GM06990 (cell line): ENCODE measurements around the gene IREB2.

Experiments used
- DNase-seq: peaks from one replicate; pipeline ENCODE4 v3.0.0-alpha.2; 2011; ENCODE audit not compliant: insufficient read length; ENCODE audit errors: extremely low read depth
- H3K27me3 ChIP-seq: replicated peaks from 2 replicates; pipeline ENCODE4 v1.6.0; 2011; ENCODE audit warnings: low read length; ENCODE audit not compliant: control insufficient read depth, insufficient read depth
- H3K36me3 ChIP-seq: 2 replicates; pipeline ENCODE4 v1.5.1; 2011; ENCODE audit warnings: low read length; ENCODE audit not compliant: control insufficient read depth, insufficient read depth
- H3K4me3 ChIP-seq: replicated peaks from 2 replicates; pipeline ENCODE4 v1.5.1; 2011; ENCODE audit warnings: low read depth, mild to moderate bottlenecking, control low read depth, low read length
- TF ChIP-seq, protein P1 (sequence below): IDR thresholded peaks from 2 replicates; pipeline ENCODE4 v1.5.1; 2011; ENCODE audit warnings: low read length, control low read depth, mild to moderate bottlenecking, inconsistent platforms; ENCODE audit not compliant: insufficient read depth, poor library complexity, severe bottlenecking

Gene IREB2

DNA sequence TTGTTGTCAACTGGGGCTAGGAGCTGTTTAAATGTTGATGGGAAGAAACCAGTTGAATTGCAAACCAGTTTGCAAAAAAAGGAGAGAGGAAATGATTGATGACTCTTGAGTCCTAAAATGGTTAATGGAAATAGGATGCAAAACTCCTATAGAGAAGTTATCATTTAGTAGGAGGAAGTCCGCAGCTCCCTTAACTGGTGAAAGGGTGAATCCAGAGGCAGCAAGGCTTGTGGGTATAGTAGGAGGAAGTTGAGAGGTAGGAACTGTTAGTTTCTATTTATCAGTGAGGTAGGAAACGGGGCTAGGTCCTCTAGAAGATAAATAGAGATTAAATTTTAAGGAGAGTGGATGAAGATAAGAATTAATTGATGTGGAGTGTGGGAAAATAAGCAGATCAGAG is 15.4 kb downstream of the IREB2 start:
- no peak overlapping the region for H3K4me3 ChIP-seq
- DNase-seq, result no peak

DNA sequence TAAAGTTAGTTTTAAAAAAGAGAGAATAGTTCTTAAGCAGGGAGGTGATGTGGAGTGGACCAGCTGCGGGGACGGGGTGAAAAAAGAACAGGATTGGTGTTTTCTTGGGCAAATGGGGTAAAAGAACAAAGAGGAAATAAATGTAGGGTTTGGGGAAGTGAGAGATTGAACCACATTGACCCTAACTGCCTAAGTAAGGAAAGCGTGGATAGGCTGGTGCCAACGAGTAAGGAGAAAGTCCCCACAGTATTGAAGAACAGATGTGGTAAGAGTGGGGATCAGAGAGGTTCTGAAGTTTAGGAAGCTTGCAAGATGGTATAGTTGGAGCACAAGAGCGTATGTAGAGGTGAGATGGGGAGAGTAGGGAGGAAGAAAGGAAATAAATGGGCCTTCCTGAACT is 17.0 kb downstream of the IREB2 start:
- TF ChIP-seq, protein P1, sequence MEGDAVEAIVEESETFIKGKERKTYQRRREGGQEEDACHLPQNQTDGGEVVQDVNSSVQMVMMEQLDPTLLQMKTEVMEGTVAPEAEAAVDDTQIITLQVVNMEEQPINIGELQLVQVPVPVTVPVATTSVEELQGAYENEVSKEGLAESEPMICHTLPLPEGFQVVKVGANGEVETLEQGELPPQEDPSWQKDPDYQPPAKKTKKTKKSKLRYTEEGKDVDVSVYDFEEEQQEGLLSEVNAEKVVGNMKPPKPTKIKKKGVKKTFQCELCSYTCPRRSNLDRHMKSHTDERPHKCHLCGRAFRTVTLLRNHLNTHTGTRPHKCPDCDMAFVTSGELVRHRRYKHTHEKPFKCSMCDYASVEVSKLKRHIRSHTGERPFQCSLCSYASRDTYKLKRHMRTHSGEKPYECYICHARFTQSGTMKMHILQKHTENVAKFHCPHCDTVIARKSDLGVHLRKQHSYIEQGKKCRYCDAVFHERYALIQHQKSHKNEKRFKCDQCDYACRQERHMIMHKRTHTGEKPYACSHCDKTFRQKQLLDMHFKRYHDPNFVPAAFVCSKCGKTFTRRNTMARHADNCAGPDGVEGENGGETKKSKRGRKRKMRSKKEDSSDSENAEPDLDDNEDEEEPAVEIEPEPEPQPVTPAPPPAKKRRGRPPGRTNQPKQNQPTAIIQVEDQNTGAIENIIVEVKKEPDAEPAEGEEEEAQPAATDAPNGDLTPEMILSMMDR, result no peak
- Histone ChIP-seq H3K36me3 (peaks cover 3% of the 10 kb centered on the region; the same call in 1 of the 2 replicates), H3K4me3 (no peak overlapping the region), H3K27me3 (no peaks in the 10 kb centered on the region)
- peak; percentile 12 for DNase-seq

More for the DNA sequence above, 15.4 kb downstream of the IREB2 start:
- H3K36me3 ChIP-seq, result peaks cover 3% of the 10 kb centered on the region; the same call in 1 of the 2 replicates
- TF ChIP-seq, protein P1, result no peak
- H3K27me3 ChIP-seq, result no peaks in the 10 kb centered on the region

DNA sequence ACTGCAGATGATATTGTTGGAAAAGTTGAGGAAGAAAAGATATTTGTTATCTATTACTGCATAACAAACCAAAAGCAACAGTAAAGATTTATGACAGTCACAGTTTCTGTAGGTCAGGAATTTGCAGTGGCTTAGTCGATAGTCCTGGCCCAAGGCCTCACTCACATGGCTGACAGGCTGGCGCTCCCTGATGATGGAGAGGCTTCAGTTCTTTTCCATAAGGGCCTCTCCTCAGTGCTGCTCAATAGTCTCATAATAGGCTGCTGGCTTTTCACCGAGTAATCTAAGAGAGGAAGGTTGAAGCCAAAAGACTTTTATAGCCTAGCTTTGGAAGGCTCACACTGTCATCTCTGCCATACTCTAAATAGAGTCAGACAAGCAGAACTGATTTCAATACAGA is 17.7 kb downstream of the IREB2 start:
- DNase-seq, result no peak
- peaks cover 3% of the 10 kb centered on the region; the same call in 1 of the 2 replicates for H3K36me3 ChIP-seq
- no peaks in the 10 kb centered on the region for H3K27me3 ChIP-seq
- TF ChIP-seq, protein P1, result no peak
- H3K4me3 ChIP-seq, result no peak overlapping the region

DNA sequence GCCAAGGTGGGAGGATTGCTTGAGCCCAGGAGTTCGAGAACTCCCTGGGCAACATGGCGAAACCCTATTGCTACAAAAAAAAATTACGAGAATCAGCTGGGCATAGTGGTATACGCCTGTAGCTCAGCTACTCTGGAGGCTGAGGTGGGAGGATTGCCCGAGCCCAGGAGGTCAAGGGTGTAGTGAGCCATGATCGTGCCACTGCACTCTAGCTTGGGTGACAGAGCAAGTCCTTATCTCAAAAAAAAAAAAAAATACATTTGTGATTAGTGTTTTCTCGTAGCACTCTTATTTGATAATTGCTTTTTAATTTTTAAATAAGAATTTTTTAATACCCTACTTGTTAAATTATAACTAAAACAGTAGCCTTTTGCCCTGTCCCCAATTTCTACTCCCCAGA is 18.4 kb downstream of the IREB2 start:
- no peak for DNase-seq
- TF ChIP-seq, protein P1, result no peak
- Histone ChIP-seq H3K36me3 (peaks cover 3% of the 10 kb centered on the region; the same call in 1 of the 2 replicates), H3K27me3 (no peaks in the 10 kb centered on the region), H3K4me3 (no peak overlapping the region)

DNA sequence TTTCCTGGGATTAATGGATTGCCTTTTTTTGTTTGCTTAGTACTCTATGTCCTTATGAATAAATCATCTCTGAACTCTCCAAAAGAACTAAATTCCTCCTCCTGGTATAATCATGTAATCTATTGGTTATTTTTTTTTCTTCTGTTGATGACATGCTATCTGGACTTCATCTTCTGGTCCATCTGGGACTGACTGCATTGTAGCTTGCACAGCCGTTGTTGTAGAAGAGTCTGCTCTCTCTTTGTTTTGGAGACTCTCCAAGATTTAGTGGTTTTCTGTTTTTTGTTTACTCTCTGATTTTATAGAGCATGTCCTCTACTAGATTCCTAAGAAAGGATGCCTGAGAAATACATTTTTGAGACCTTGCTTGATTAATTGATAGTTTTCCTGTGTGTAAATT is 19.1 kb downstream of the IREB2 start:
- H3K36me3 ChIP-seq, result peaks cover 3% of the 10 kb centered on the region; the same call in 1 of the 2 replicates
- no peaks in the 10 kb centered on the region for H3K27me3 ChIP-seq
- no peak for DNase-seq
- no peak overlapping the region for H3K4me3 ChIP-seq
- TF ChIP-seq, protein P1, result no peak

DNA sequence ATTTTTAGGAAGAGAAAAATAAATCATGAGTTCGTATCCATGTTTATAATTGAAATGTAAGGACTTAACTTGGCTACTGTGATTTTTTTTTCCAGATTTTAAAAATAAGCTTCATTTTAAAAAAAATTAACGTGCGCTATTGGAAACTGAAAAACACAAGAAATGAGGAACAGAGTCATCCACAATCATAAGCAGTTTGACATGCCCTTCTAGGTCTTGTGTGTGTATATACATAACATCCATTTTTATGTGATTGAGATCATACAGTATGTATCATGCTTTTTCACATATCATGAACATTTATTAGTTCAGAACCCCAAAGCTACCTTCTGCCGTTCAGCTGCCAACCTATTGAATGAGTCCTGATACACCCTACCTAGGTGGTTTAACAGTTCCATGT is 22.7 kb downstream of the IREB2 start:
- Histone ChIP-seq H3K36me3 (peaks cover 12% of the 10 kb centered on the region), H3K4me3 (no peak overlapping the region), H3K27me3 (no peaks in the 10 kb centered on the region)
- no peak for DNase-seq
- TF ChIP-seq, protein P1, result no peak
